Pancreas (tissue), 10 donors: ENCODE measurements around the gene ALOX12. TPM values are rescaled to one million over a fixed set of nuclear protein-coding genes. Genes with fewer than 3 reads are reported as not detected.

Experiments used
- ATAC-seq, 4 donors: fragments of 200-7000 bp; cut with Tn5 transposase; one replicate each; pipeline versions ENCODE4 v1.8.0 to v1.9.1; 2020; ENCODE audit warnings: mild to moderate bottlenecking in 4 of 4, moderate library complexity in 4 of 4
- DNase-seq, 6 donors: peaks; one replicate each; pipeline ENCODE4 v3.0.0-alpha.2; 2020
- FAIRE-seq: peaks from 2 replicates; lab custom pipeline; 2012; peaks lifted over from hg19 to GRCh38; lab: Jason Lieb, UNC
- H3K27ac ChIP-seq, 4 donors: fragments of 200-600 bp; sonication (generic); 1 replicate in 3 of 4; 2 replicates in 1 of 4; pipeline versions ENCODE4 v1.5.0 to v1.8.0; 2020
- H3K27me3 ChIP-seq, 4 donors: fragments of 200-600 bp; one replicate each; pipeline ENCODE4 v1.8.0; 2021
- H3K36me3 ChIP-seq, 3 donors: fragments of 200-600 bp; sonication (generic) in 1 of 3; one replicate each; pipeline versions ENCODE4 v1.5.0 to v1.8.0; 2020 to 2021
- H3K4me1 ChIP-seq, 3 donors: fragments of 200-600 bp; one replicate each; pipeline ENCODE4 v1.8.0; 2021
- H3K4me3 ChIP-seq, 4 donors: fragments of 200-600 bp; sonication (generic) in 2 of 4; one replicate each; pipeline versions ENCODE4 v1.5.0 to v1.8.0; 2020 to 2021
- H3K9me3 ChIP-seq, 4 donors: fragments of 200-600 bp; one replicate each; pipeline ENCODE4 v1.8.0; 2021
- CTCF ChIP-seq, 4 donors: fragments of 200-600 bp; sonication (generic) in 3 of 4; IDR thresholded peaks; one replicate each; pipeline versions ENCODE4 v1.5.0 to v1.8.0; 2021; ENCODE audit warnings: antibody characterized with exemption in 4 of 4
- WGBS, 2 donors: extraction: QIAGEN DNeasy Blood & Tissue Kit; methylation state at CpG; one replicate each; pipeline ENCODE4 v1.1.7; 2013; 5-methylcytosine and 5-hydroxymethylcytosine counted together
- intact Hi-C, 3 donors: fragments of 100-400 bp; cut with DNase I; formaldehyde crosslinking; loops; one replicate each; pipeline versions ENCODE4 v1.11.1 to v1.14.2; 2022
- polyA plus RNA-seq, 2 donors: library from polyadenylated mRNA; stranded (reverse); fragments of 200-250 nt; gene quantifications; one replicate each; pipeline ENCODE4 v1.2.3, GENCODE V29; 2013
- total RNA-seq, 6 donors: library from RNA; stranded (reverse); fragmentation: NEBNext Ultra II Directional in 4 of 6; extraction: Animal tissue kit (Norgen Biotek cat#: 25700) in 4 of 6; gene quantifications; one replicate each; pipeline versions ENCODE4 v1.2.1 to v1.2.4, GENCODE V29; 2021 to 2023
- donor health status: healthy with polysubstance abuse.
- donor health status: DM: no; HTN: no; CAD: no; lungs with moderate emphysema.
- donor health status: DM: no; HTN: no; CAD: no.
- donor health status: control.
- donor health status: control.
- donor health status: Bipolar disorder and iron deficiency.
- donor health status: DM: yes; HTN: yes; CAD: no.
- donor health status: DM: no; HTN: no; CAD: no.
- donor health status: DM: no; HTN: no; CAD: no.
- donor health status: DM: yes; HTN: yes; CAD: no.

Gene ALOX12
- total and polyA plus RNA-seq, 8 donors: not detected

- no peaks in the 10 kb centered on the region for H3K36me3 ChIP-seq
- peak; percentile 49 for FAIRE-seq
- intact Hi-C loops: no loop called here
- peak; percentile 62 to 81 (median 72) for TF ChIP-seq CTCF (IDR thresholded peaks at IDR 0.05)
- H3K27ac ChIP-seq: peak overlapping the region; percentile 81 to 99 (median 97)
- H3K4me1 ChIP-seq: peaks cover 8 to 18% (median 15%) of the 10 kb centered on the region in 3 donors
- no peaks in the 10 kb centered on the region for H3K9me3 ChIP-seq
- DNase-seq: peak; percentile 96 to 99 (median 97)
- 0 to 1% methylated on average over 55 to 75 of the region's 75 CpGs for WGBS, 2 donors
- ATAC-seq: peak; percentile 86 to 88 (median 86)
- H3K4me3 ChIP-seq: peak overlapping the region; percentile 42 to 87 (median 76)
- no peaks in the 10 kb centered on the region for H3K27me3 ChIP-seq
These were observed 18.6 kb downstream of the ALOX12 start for GRCh38 chr17:7014261-7014994.

GRCh38 chr17:7014995-7015958 is 19.4 kb downstream of the ALOX12 start:
- intact Hi-C loops: no loop called here
- WGBS, 2 donors: 19 to 27% methylated on average over 44 to 56 of the region's 56 CpGs
- Histone ChIP-seq H3K4me1 (peaks cover 8 to 18% (median 13%) of the 10 kb centered on the region in 3 donors), H3K36me3 (no peaks in the 10 kb centered on the region), H3K27ac (peak overlapping the region; percentile 81 to 99 (median 97)), H3K4me3 (peak overlapping the region; percentile 42 to 87 (median 76)), H3K9me3 (no peaks in the 10 kb centered on the region), H3K27me3 (no peaks in the 10 kb centered on the region)
- no peak for TF ChIP-seq CTCF (IDR thresholded peaks at IDR 0.05)
- FAIRE-seq (no peak), DNase-seq (peak in 1 of 6 donors; percentile 55), ATAC-seq (peak in 1 of 4 donors; percentile 0)

- Histone ChIP-seq H3K4me3 (no peak overlapping the region), H3K27ac (no peak overlapping the region), H3K9me3 (no peaks in the 10 kb centered on the region), H3K36me3 (no peaks in the 10 kb centered on the region), H3K27me3 (no peaks in the 10 kb centered on the region), H3K4me1 (peaks cover 0 to 10% (median 2%) of the 10 kb centered on the region in 3 donors)
- 87 to 92% methylated on average over 3 of the region's 3 CpGs for WGBS, 2 donors
- ATAC-seq (no peak), DNase-seq (no peak), FAIRE-seq (no peak)
- TF ChIP-seq CTCF (IDR thresholded peaks at IDR 0.05): no peak
- intact Hi-C loops: no loop called here
These were observed 20.6 kb downstream of the ALOX12 start for GRCh38 chr17:7016418-7016817.

- DNase-seq (no peak), ATAC-seq (no peak), FAIRE-seq (no peak)
- no peaks in the 10 kb centered on the region for H3K9me3 ChIP-seq
- no peaks in the 10 kb centered on the region for H3K27me3 ChIP-seq
- H3K36me3 ChIP-seq: no peaks in the 10 kb centered on the region
- H3K4me1 ChIP-seq: peaks cover 0 to 12% (median 0%) of the 10 kb centered on the region in 3 donors
- 83 to 84% methylated on average over 20 of the region's 20 CpGs for WGBS, 2 donors
- peak overlapping the region in 1 of 4 donors; percentile 70 for H3K27ac ChIP-seq
- no peak for TF ChIP-seq CTCF (IDR thresholded peaks at IDR 0.05)
- H3K4me3 ChIP-seq: no peak overlapping the region
- intact Hi-C loops: no loop called here
These were observed 21.3 kb downstream of the ALOX12 start for GRCh38 chr17:7016886-7017826.
